Prostate gland (tissue), 2 donors: Measurements from ENCODE around the gene GUCY1A2. TPM values are rescaled to one million over a fixed set of nuclear protein-coding genes. Genes with fewer than 3 reads are reported as not detected.
"Not testable (repeated sequence)": the region's sequence is repeated elsewhere in the genome, so short reads cannot be mapped to it uniquely, and the experiment has no call there.

Experiments used
- DNase-seq: peaks from one replicate; pipeline ENCODE4 v3.0.0-alpha.2; 2019; ENCODE audit warnings: low spot score
- H3K27ac ChIP-seq, 2 donors: fragments of 200-600 bp; sonication (generic); 2 replicates each; pipeline ENCODE4 v1.5.1; 2017 to 2019
- H3K27me3 ChIP-seq: fragments of 200-600 bp; sonication (generic); replicated peaks from 2 replicates; pipeline ENCODE4 v1.5.1; 2019; ENCODE audit not compliant: insufficient read depth
- H3K36me3 ChIP-seq, 2 donors: fragments of 200-600 bp; sonication (generic); 1 replicate in 1 of 2; 2 replicates in 1 of 2; pipeline versions ENCODE4 v1.5.1 to v1.8.1; 2017 to 2019
- H3K4me1 ChIP-seq: fragments of 200-600 bp; sonication (generic); replicated peaks from 2 replicates; pipeline ENCODE4 v1.5.1; 2019
- H3K4me3 ChIP-seq, 2 donors: fragments of 200-600 bp; sonication (generic); 2 replicates each; pipeline ENCODE4 v1.5.1; 2017 to 2019
- H3K9me3 ChIP-seq: fragments of 200-600 bp; sonication (generic); 2 replicates; pipeline ENCODE4 v1.5.1; 2017
- POLR2A ChIP-seq: fragments of 450-650 bp; IDR thresholded peaks from one replicate; pipeline ENCODE4 v1.6.1; 2016; ENCODE audit warnings: antibody characterized with exemption, mild to moderate bottlenecking
- POLR2AphosphoS5 ChIP-seq: sonication (generic); formaldehyde crosslinking; IDR thresholded peaks from one replicate; pipeline ENCODE4 v1.6.1; 2017; ENCODE audit warnings: antibody characterized with exemption
- WGBS: methylation state at CpG from one replicate; pipeline ENCODE4 v1.1.5; 2018; 5-methylcytosine and 5-hydroxymethylcytosine counted together
- intact Hi-C: fragments of 100-400 bp; cut with DNase I; formaldehyde crosslinking; loops from one replicate; pipeline ENCODE4 v1.14.2; 2022
- total RNA-seq, 2 donors: library from RNA; depleted of rRNA; stranded (reverse); fragments of >200 nt; gene quantifications; one replicate each; pipeline ENCODE4 v1.1.0, GENCODE V29; 2016
- TF ChIP-seq, protein P1 (sequence below), 4 experiments: fragments of 200-600 bp in 2 of 4; fragments of 450-650 bp in 2 of 4; sonication (generic) in 2 of 4; IDR thresholded peaks; 1 replicate in 3 of 4; 2 replicates in 1 of 4; pipeline ENCODE4 v1.5.1; 2016 to 2019; ENCODE audit warnings: antibody characterized with exemption in 4 of 4, mild to moderate bottlenecking in 2 of 4, moderate library complexity in 2 of 4

GUCY1A2 gene
- total RNA-seq, 2 donors from 2014 or later: 1.2 to 15.3 TPM

DNA sequence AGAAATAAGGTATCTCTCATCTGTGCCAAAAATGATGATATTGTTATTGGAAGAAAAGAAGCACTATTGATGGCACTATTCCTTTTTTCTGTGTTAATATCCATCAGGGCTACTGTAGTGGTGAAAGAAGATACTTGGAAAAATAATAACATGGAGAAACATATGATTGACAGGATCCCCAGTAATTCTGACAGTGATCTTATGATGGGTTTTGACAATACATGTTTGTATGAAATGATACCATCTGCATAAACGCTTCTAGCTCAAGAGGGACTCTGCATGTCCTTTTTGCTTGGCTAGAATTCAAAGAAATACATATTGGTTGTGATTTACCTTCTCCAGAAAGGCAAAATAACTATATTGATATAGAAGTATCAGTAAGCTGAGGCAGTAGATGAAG is 178.1 kb downstream of the GUCY1A2 start:
- H3K27me3 ChIP-seq: no peaks in the 10 kb centered on the region
- H3K4me3 ChIP-seq: no peak overlapping the region
- intact Hi-C loops: no loop called here
- no peak for DNase-seq
- no peaks in the 10 kb centered on the region for H3K36me3 ChIP-seq
- no peak for TF ChIP-seq POLR2A
- TF ChIP-seq, protein P1, sequence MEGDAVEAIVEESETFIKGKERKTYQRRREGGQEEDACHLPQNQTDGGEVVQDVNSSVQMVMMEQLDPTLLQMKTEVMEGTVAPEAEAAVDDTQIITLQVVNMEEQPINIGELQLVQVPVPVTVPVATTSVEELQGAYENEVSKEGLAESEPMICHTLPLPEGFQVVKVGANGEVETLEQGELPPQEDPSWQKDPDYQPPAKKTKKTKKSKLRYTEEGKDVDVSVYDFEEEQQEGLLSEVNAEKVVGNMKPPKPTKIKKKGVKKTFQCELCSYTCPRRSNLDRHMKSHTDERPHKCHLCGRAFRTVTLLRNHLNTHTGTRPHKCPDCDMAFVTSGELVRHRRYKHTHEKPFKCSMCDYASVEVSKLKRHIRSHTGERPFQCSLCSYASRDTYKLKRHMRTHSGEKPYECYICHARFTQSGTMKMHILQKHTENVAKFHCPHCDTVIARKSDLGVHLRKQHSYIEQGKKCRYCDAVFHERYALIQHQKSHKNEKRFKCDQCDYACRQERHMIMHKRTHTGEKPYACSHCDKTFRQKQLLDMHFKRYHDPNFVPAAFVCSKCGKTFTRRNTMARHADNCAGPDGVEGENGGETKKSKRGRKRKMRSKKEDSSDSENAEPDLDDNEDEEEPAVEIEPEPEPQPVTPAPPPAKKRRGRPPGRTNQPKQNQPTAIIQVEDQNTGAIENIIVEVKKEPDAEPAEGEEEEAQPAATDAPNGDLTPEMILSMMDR (IDR thresholded peaks at IDR 0.05): no peak
- TF ChIP-seq POLR2AphosphoS5: no peak
- no peaks in the 10 kb centered on the region for H3K9me3 ChIP-seq
- no peaks in the 10 kb centered on the region for H3K4me1 ChIP-seq
- 59% methylated on average over 1 of the region's 1 CpG for WGBS
- H3K27ac ChIP-seq: no peak overlapping the region

DNA sequence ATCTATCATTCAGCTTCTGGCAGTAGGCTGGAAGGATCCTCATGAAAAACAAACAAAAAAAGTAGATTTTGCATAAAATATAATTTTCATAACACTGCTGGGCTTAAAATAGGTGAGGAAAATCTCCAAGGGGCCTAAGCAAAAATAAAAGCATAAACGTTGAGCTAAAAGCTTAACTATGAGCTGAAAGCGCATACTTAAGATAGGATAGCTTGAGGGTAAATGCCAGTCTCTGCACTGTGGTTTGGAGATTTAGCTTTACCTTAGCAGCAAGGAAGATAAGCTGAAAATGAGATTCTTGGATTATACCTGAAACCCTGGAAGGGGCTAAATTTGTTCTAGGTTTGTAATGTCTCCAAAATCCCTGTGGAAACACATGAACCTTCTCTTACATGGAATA is 183.7 kb downstream of the GUCY1A2 start:
- no peaks in the 10 kb centered on the region for H3K9me3 ChIP-seq
- TF ChIP-seq POLR2AphosphoS5: no peak
- intact Hi-C loops: no loop called here
- H3K4me3 ChIP-seq: no peak overlapping the region
- no peaks in the 10 kb centered on the region for H3K4me1 ChIP-seq
- WGBS: 74% methylated on average over 2 of the region's 2 CpGs
- H3K27ac ChIP-seq: no peak overlapping the region
- DNase-seq: no peak
- H3K27me3 ChIP-seq: no peaks in the 10 kb centered on the region
- H3K36me3 ChIP-seq: no peaks in the 10 kb centered on the region

DNA sequence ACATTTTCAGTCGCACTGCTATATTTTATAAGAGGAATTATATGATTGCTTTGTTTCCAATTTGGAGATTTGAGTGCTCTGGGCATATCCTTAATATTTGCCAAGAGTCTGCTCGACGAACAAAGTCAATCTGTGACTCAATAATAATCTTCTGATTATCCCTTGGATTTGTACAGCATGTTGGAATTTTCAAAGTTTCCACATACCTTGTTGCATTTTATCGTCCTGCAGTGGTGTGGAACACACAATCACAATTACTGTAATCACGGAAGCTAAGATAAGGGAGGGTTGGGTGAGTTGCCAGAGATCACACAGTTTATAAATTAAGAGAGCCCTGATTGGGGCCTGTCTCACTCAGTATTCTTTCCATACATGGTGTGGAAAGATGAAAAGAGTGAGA is 189.3 kb downstream of the GUCY1A2 start:
- H3K4me1 ChIP-seq: no peaks in the 10 kb centered on the region
- H3K9me3 ChIP-seq: no peaks in the 10 kb centered on the region
- no peaks in the 10 kb centered on the region for H3K36me3 ChIP-seq
- 85% methylated on average over 5 of the region's 5 CpGs for WGBS
- TF ChIP-seq, protein P1 (IDR thresholded peaks at IDR 0.05): no peak
- no peak for TF ChIP-seq POLR2A
- no peak for TF ChIP-seq POLR2AphosphoS5
- no peak overlapping the region for H3K27ac ChIP-seq
- no peaks in the 10 kb centered on the region for H3K27me3 ChIP-seq
- no peak for DNase-seq
- no peak overlapping the region for H3K4me3 ChIP-seq
- intact Hi-C loops: no loop called here

DNA sequence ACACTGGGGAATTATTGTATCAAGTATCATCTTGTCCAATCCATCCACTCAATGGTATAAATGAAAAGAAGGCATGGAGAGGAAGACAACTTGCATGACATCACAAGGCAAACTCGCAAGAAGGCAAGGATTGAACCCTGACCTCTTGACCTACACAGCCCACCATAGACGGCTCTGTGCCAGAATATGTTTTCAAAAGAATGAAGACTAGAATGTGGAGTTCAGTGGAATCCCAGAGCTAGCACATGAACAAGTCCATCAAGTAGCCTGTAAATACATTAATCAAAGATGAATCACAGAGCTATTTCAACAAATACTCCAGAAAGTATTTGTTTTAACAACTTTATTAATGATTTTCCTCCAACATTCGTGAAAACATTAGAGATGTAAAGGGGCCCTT is 189.7 kb downstream of the GUCY1A2 start:
- TF ChIP-seq, protein P1 (IDR thresholded peaks at IDR 0.05): no peak
- no peak for TF ChIP-seq POLR2A
- Histone ChIP-seq H3K36me3 (no peaks in the 10 kb centered on the region), H3K27me3 (no peaks in the 10 kb centered on the region), H3K27ac (no peak overlapping the region), H3K9me3 (no peaks in the 10 kb centered on the region), H3K4me1 (no peaks in the 10 kb centered on the region), H3K4me3 (no peak overlapping the region)
- no peak for DNase-seq
- WGBS: 73% methylated on average over 3 of the region's 3 CpGs
- intact Hi-C loops: no loop called here

DNA sequence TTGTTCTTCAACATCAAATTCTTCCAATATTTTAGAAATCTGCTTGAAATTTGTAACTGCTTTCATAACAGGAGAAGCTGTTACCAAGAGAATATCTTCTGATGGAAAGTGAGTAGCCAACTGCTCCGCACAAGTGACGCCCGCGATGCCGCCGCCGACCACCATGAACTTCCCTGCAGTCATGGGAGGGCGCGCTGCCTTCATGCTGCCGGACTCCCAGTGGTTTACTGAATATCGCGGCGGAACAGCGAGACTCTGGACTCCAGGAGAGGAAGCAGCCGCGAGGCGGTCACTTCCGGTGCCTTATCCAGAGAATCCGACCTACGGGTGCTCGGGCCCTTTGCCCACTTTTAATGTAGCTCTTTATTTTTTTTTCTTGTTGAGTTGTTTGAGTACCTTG is 190.6 kb downstream of the GUCY1A2 start:
- Histone ChIP-seq H3K9me3 (no peaks in the 10 kb centered on the region), H3K4me1 (no peaks in the 10 kb centered on the region), H3K4me3 (no peak overlapping the region), H3K36me3 (no peaks in the 10 kb centered on the region), H3K27ac (no peak overlapping the region), H3K27me3 (no peaks in the 10 kb centered on the region)
- WGBS: 97% methylated on average over 21 of the region's 21 CpGs
- intact Hi-C loops: no loop called here
- TF ChIP-seq, protein P1 (IDR thresholded peaks at IDR 0.05): no peak
- TF ChIP-seq POLR2AphosphoS5 (no peak), POLR2A (no peak)
- DNase-seq: no peak

DNA sequence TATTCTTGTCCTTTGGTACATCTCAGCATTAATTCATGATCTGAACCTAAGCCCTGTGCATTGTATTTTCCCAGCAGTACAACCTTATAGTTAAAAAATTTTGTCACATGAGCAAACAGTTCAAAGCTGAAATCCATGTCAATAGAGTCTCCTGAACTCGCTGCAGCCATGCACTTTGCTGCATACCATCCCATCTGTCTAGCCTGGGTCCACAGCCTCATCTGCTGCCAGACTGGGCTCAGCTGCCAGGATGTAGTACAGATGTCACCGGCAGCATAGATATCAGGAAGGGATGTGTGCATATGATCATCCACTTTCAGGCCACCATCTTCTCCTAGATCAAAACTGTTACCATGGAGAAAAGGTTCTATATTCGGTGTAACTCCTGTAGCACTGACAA is 191.7 kb downstream of the GUCY1A2 start:
- H3K4me1 ChIP-seq, H3K36me3 ChIP-seq, intact Hi-C loops, H3K9me3 ChIP-seq, DNase-seq, H3K27me3 ChIP-seq, H3K27ac ChIP-seq, H3K4me3 ChIP-seq: not testable (repeated sequence)
- 90% methylated on average over 3 of the region's 3 CpGs for WGBS
